ENCODE data around the gene MCU. TPM values are rescaled to one million over a fixed set of nuclear protein-coding genes. Genes with fewer than 3 reads are reported as not detected.
"Not testable (repeated sequence)": the region's sequence is repeated elsewhere in the genome, so short reads cannot be mapped to it uniquely, and the experiment has no call there.

The MCU gene
- total RNA-seq, 2 donors from 2014 or later: 7.9 to 17.1 TPM

GRCh38 chr10:72765051-72765745, 73.3 kb downstream of the MCU start:
- TF ChIP-seq POLR2A (IDR thresholded peaks at IDR 0.05) (no peak), CTCF (IDR thresholded peaks at IDR 0.05) (no peak)

GRCh38 chr10:72771195-72771594, 79.3 kb downstream of the MCU start:
- ATAC-seq; H3K27ac ChIP-seq; H3K27me3 ChIP-seq; intact Hi-C loops (cut with DNase I); H3K4me3 ChIP-seq; H3K4me1 ChIP-seq; DNase-seq; H3K36me3 ChIP-seq (replicated peaks in 1 of 2; ENCODE audit: insufficient read depth in 1 of 2, low read depth in 2 of 2); H3K9me3 ChIP-seq: not testable (repeated sequence)

More at GRCh38 chr10:72765051-72765745, 73.3 kb downstream of the MCU start:
- Histone ChIP-seq H3K27me3 (no peaks in the 10 kb centered on the region), H3K27ac (no peak overlapping the region), H3K36me3 (replicated peaks in 1 of 2; ENCODE audit: insufficient read depth in 1 of 2, low read depth in 2 of 2) (no peaks in the 10 kb centered on the region), H3K4me1 (peaks cover 3% of the 10 kb centered on the region), H3K9me3 (no peaks in the 10 kb centered on the region), H3K4me3 (no peak overlapping the region)
- ATAC-seq (no peak), DNase-seq (no peak)
- intact Hi-C loops (cut with DNase I): no loop called here
- WGBS, 2 donors: 77% methylated on average over 3 of the region's 3 CpGs

- 93 to 100% methylated on average over 1 of the region's 1 CpG for WGBS, 2 donors
- no peak overlapping the region for H3K27ac ChIP-seq
- no peaks in the 10 kb centered on the region for H3K9me3 ChIP-seq
- DNase-seq (no peak), ATAC-seq (no peak)
- no peaks in the 10 kb centered on the region for H3K36me3 ChIP-seq (replicated peaks in 1 of 2; ENCODE audit: insufficient read depth in 1 of 2, low read depth in 2 of 2)
- no peaks in the 10 kb centered on the region for H3K4me1 ChIP-seq
- intact Hi-C loops (cut with DNase I): no loop called here
- TF ChIP-seq CTCF (IDR thresholded peaks at IDR 0.05): no peak
- no peak for TF ChIP-seq POLR2A (IDR thresholded peaks at IDR 0.05)
- H3K4me3 ChIP-seq: no peak overlapping the region
- no peaks in the 10 kb centered on the region for H3K27me3 ChIP-seq
Measured at GRCh38 chr10:72772031-72772430, 80.1 kb downstream of the MCU start.

- Histone ChIP-seq H3K4me3 (no peak overlapping the region), H3K27ac (no peak overlapping the region), H3K9me3 (no peaks in the 10 kb centered on the region), H3K36me3 (replicated peaks in 1 of 2; ENCODE audit: insufficient read depth in 1 of 2, low read depth in 2 of 2) (no peaks in the 10 kb centered on the region), H3K4me1 (peaks cover 8% of the 10 kb centered on the region), H3K27me3 (no peaks in the 10 kb centered on the region)
- ATAC-seq (no peak), DNase-seq (no peak)
- WGBS, 2 donors: 97 to 98% methylated on average over 2 of the region's 2 CpGs
- intact Hi-C loops (cut with DNase I): no loop called here
- TF ChIP-seq POLR2A (IDR thresholded peaks at IDR 0.05) (no peak), CTCF (IDR thresholded peaks at IDR 0.05) (no peak)
Measured at GRCh38 chr10:72779874-72780273, 87.9 kb downstream of the MCU start.

GRCh38 chr10:72782649-72783330, 90.8 kb downstream of the MCU start:
- H3K9me3 ChIP-seq: no peaks in the 10 kb centered on the region
- 77 to 81% methylated on average over 5 of the region's 5 CpGs for WGBS, 2 donors
- intact Hi-C loops (cut with DNase I): no loop called here
- no peak overlapping the region for H3K27ac ChIP-seq
- peaks cover 11% of the 10 kb centered on the region for H3K4me1 ChIP-seq
- no peak overlapping the region for H3K4me3 ChIP-seq
- H3K27me3 ChIP-seq: no peaks in the 10 kb centered on the region
- no peak for TF ChIP-seq CTCF (IDR thresholded peaks at IDR 0.05)
- no peak for TF ChIP-seq POLR2A (IDR thresholded peaks at IDR 0.05)
- H3K36me3 ChIP-seq (replicated peaks in 1 of 2; ENCODE audit: insufficient read depth in 1 of 2, low read depth in 2 of 2): no peaks in the 10 kb centered on the region
- no peak for DNase-seq
- ATAC-seq: no peak

Data from body of pancreas (tissue), 4 donors.